ENCODE data around the gene WNT3A. TPM values are rescaled to one million over a fixed set of nuclear protein-coding genes. Genes with fewer than 3 reads are reported as not detected.

WNT3A gene
- polyA plus RNA-seq, 1 donor (not counting 4 experiments of a cell fraction or from before 2014, with no cell fraction given) = 0.07 TPM

- no peak overlapping the region for H3K4me2 ChIP-seq (ENCODE audit: control insufficient read depth, extremely low read depth, insufficient read depth, low read depth, low read length)
These were observed 2.4 kb upstream of the WNT3A start for GRCh38 chr1:228004331-228004855.

DNA sequence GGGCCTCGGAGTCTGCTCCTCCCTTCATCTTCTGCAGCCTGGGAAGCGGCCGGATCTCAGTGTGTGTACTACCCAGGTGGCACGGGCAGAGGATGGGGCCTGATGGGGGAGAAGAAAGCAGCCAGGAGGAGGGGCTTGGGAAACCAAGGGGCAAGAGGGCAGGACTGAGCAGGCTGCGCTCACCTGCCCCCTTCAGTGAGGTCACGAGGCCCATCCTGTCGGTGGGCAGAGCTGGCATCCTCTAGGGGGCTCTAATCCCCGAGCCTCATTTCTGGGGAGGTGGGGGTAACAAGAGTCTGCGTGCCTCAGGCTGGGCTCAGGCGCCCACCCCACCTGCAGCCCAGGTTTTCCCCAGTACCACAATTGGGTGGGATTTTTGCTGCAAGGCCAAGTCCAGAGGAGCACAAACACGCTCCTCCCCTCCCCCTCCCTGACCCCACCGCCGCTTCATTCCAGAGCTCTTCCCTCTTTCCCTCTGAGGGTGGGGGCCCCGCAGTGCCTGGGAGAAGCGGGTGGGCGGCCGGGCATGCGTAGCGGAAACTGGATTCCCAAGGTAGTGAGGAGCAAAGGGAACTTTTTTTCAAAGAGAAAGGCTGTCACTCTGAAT is 1.8 kb upstream of the WNT3A start:
- dilution Hi-C loops (cut with MboI; ENCODE audit: extremely low pct_ligation_motif_present, low sequenced_read_pairs) = no loop called here
- TF ChIP-seq EZH2 (IDR thresholded peaks at IDR 0.05; ENCODE audit: low read length) (no peak), CTCF (optimal IDR thresholded peaks at IDR 0.05 in 1 of 3, IDR thresholded peaks at IDR 0.05 in 1 of 3, conservative IDR thresholded peaks at IDR 0.05 in 1 of 3; ENCODE audit: extremely low read depth in 1 of 3, insufficient read depth in 2 of 3, low read length in 3 of 3) (no peak)
- no peak overlapping the region for H3K9ac ChIP-seq (ENCODE audit: control insufficient read depth, extremely low read depth, insufficient read depth, low read length)
- no peak overlapping the region for H3K4me3 ChIP-seq (ENCODE audit: control insufficient read depth in 2 of 3, extremely low read depth in 1 of 3, insufficient read depth in 2 of 3, low read depth in 1 of 3, low read length in 3 of 3)
- H3K4me1 ChIP-seq (ENCODE audit: control insufficient read depth, extremely low read depth, insufficient read depth, low read length) = peaks cover 9% of the 10 kb centered on the region
- H4K20me1 ChIP-seq (ENCODE audit: control insufficient read depth, extremely low read depth, insufficient read depth, low read length) = no peaks in the 10 kb centered on the region
- H3K4me2 ChIP-seq (ENCODE audit: control insufficient read depth, extremely low read depth, insufficient read depth, low read depth, low read length) = no peak overlapping the region
- H3K27me3 ChIP-seq (ENCODE audit: control insufficient read depth, extremely low read depth, insufficient read depth, low read length) = peaks cover 68% of the 10 kb centered on the region
- no peaks in the 10 kb centered on the region for H3K9me3 ChIP-seq (ENCODE audit: control insufficient read depth, low read depth, low read length)
- no peaks in the 10 kb centered on the region for H3K36me3 ChIP-seq (ENCODE audit: control insufficient read depth in 2 of 2, extremely low read depth in 1 of 2, insufficient read depth in 2 of 2, low read length in 2 of 2)
- no peak overlapping the region for H2AFZ ChIP-seq (ENCODE audit: control insufficient read depth, low read length)
- DNase-seq (ENCODE audit: low read depth, low spot score) = no peak
- no peak for FAIRE-seq
- no peaks in the 10 kb centered on the region for H3K79me2 ChIP-seq (ENCODE audit: control insufficient read depth, insufficient read depth, low read length)
- H3K9me1 ChIP-seq (ENCODE audit: control insufficient read depth, extremely low read depth, insufficient read depth, low read length) = no peaks in the 10 kb centered on the region
- no peak overlapping the region for H3K27ac ChIP-seq (ENCODE audit: control insufficient read depth, insufficient read depth, low read length)

More at GRCh38 chr1:228004331-228004855, 2.4 kb upstream of the WNT3A start:
- Histone ChIP-seq H3K9me3 (ENCODE audit: control insufficient read depth, low read depth, low read length) (no peaks in the 10 kb centered on the region), H4K20me1 (ENCODE audit: control insufficient read depth, extremely low read depth, insufficient read depth, low read length) (no peaks in the 10 kb centered on the region), H3K79me2 (ENCODE audit: control insufficient read depth, insufficient read depth, low read length) (no peaks in the 10 kb centered on the region), H3K27me3 (ENCODE audit: control insufficient read depth, extremely low read depth, insufficient read depth, low read length) (peaks cover 63% of the 10 kb centered on the region), H3K27ac (ENCODE audit: control insufficient read depth, insufficient read depth, low read length) (no peak overlapping the region), H3K4me3 (ENCODE audit: control insufficient read depth in 2 of 3, extremely low read depth in 1 of 3, insufficient read depth in 2 of 3, low read depth in 1 of 3, low read length in 3 of 3) (no peak overlapping the region), H3K9me1 (ENCODE audit: control insufficient read depth, extremely low read depth, insufficient read depth, low read length) (no peaks in the 10 kb centered on the region), H3K36me3 (ENCODE audit: control insufficient read depth in 2 of 2, extremely low read depth in 1 of 2, insufficient read depth in 2 of 2, low read length in 2 of 2) (no peaks in the 10 kb centered on the region), H3K9ac (ENCODE audit: control insufficient read depth, extremely low read depth, insufficient read depth, low read length) (no peak overlapping the region), H2AFZ (ENCODE audit: control insufficient read depth, low read length) (no peak overlapping the region), H3K4me1 (ENCODE audit: control insufficient read depth, extremely low read depth, insufficient read depth, low read length) (peaks cover 9% of the 10 kb centered on the region)
- dilution Hi-C loops (cut with MboI; ENCODE audit: extremely low pct_ligation_motif_present, low sequenced_read_pairs) = no loop called here
- DNase-seq (ENCODE audit: low read depth, low spot score) (no peak), FAIRE-seq (no peak)
- TF ChIP-seq EZH2 (IDR thresholded peaks at IDR 0.05; ENCODE audit: low read length) (no peak), CTCF (optimal IDR thresholded peaks at IDR 0.05 in 1 of 3, IDR thresholded peaks at IDR 0.05 in 1 of 3, conservative IDR thresholded peaks at IDR 0.05 in 1 of 3; ENCODE audit: extremely low read depth in 1 of 3, insufficient read depth in 2 of 3, low read length in 3 of 3) (peak; percentile 58 to 89 (median 80))

Data from keratinocyte (primary cell).